Naive thymus-derived CD4-positive, alpha-beta T cell (primary cell): Measurements from ENCODE around the gene GOLGA1. TPM values are rescaled to one million over a fixed set of nuclear protein-coding genes. Genes with fewer than 3 reads are reported as not detected.

Experiments
- ATAC-seq: fragments of 150-1000 bp; cut with Tn5 transposase; 2 replicates; pipeline ENCODE4 v1.10.0; 2021; ENCODE audit warnings: mild to moderate bottlenecking, moderate library complexity
- CTCF ChIA-PET: fragments of 350-600 bp; sonication (Branson Sonifier 250); formaldehyde crosslinking; loops from one replicate; lab custom pipeline; 2021; ENCODE audit warnings: antibody characterized with exemption; lab: Charles Lee
- POLR2A ChIA-PET: fragments of 350-600 bp; sonication (Branson Sonifier 250); formaldehyde crosslinking; loops from one replicate; lab custom pipeline; 2021; ENCODE audit warnings: antibody characterized with exemption, inconsistent platforms; lab: Charles Lee
- DNase-seq, 9 donors: peaks; one replicate each; pipeline versions ENCODE4 v3.0.0 to v3.0.0-alpha.2; 2020 to 2022; ENCODE audit warnings: mixed read lengths in 1 of 9
- H3K27ac ChIP-seq: one replicate; pipeline ENCODE4 v1.7.0; 2013; ENCODE audit warnings: mild to moderate bottlenecking, low read depth, low read length, moderate library complexity
- H3K27me3 ChIP-seq, 2 donors: one replicate each; pipeline ENCODE4 v1.7.0; 2013; ENCODE audit warnings: low read length in 2 of 2, mild to moderate bottlenecking in 2 of 2, moderate library complexity in 2 of 2; ENCODE audit not compliant: control insufficient read depth in 2 of 2, insufficient read depth in 2 of 2
- H3K36me3 ChIP-seq, 3 experiments: 1 replicate in 2 of 3; 2 replicates in 1 of 3; pipeline ENCODE4 v1.7.0; 2013; ENCODE audit warnings: low read length in 3 of 3, mild to moderate bottlenecking in 3 of 3, moderate library complexity in 1 of 3; ENCODE audit not compliant: insufficient read depth in 3 of 3, control insufficient read depth in 2 of 3
- H3K4me1 ChIP-seq, 2 donors: one replicate each; pipeline ENCODE4 v1.7.0; 2013; ENCODE audit warnings: low read length in 2 of 2, mild to moderate bottlenecking in 2 of 2, moderate library complexity in 1 of 2; ENCODE audit not compliant: control insufficient read depth in 2 of 2, insufficient read depth in 2 of 2
- H3K4me3 ChIP-seq: 2 replicates; pipeline ENCODE4 v1.7.0; 2013; ENCODE audit warnings: mild to moderate bottlenecking, low read length
- H3K9me3 ChIP-seq, 3 experiments: 1 replicate in 2 of 3; 2 replicates in 1 of 3; pipeline ENCODE4 v1.7.0; 2013; ENCODE audit warnings: low read length in 3 of 3; ENCODE audit not compliant: control insufficient read depth in 2 of 3
- H3K27ac Mint-ChIP-seq, 9 donors: one replicate each; pipeline ENCODE4 v1.8.0; 2020 to 2022; ENCODE audit warnings: mixed read lengths in 9 of 9, mild to moderate bottlenecking in 8 of 9, moderate library complexity in 5 of 9, inconsistent platforms in 2 of 9
- H3K27me3 Mint-ChIP-seq, 5 donors: one replicate each; pipeline ENCODE4 v1.8.0; 2021 to 2022; ENCODE audit warnings: mixed read lengths in 5 of 5, mild to moderate bottlenecking in 1 of 5
- H3K36me3 Mint-ChIP-seq, 5 donors: one replicate each; pipeline ENCODE4 v1.8.0; 2020 to 2022; ENCODE audit warnings: mixed read lengths in 5 of 5, mild to moderate bottlenecking in 3 of 5, inconsistent platforms in 1 of 5
- H3K4me1 Mint-ChIP-seq, 7 donors: one replicate each; pipeline ENCODE4 v1.8.0; 2020 to 2022; ENCODE audit warnings: mixed read lengths in 7 of 7, mild to moderate bottlenecking in 3 of 7, inconsistent platforms in 1 of 7
- H3K4me3 Mint-ChIP-seq, 10 donors: one replicate each; pipeline ENCODE4 v1.8.0; 2020 to 2022; ENCODE audit warnings: mild to moderate bottlenecking in 10 of 10, mixed read lengths in 10 of 10, moderate library complexity in 6 of 10, inconsistent platforms in 2 of 10
- H3K9me3 Mint-ChIP-seq, 11 donors: one replicate each; pipeline ENCODE4 v1.8.0; 2020 to 2022; ENCODE audit warnings: mixed read lengths in 11 of 11, mild to moderate bottlenecking in 4 of 11, inconsistent platforms in 1 of 11, moderate library complexity in 1 of 11
- intact Hi-C, 2 donors: fragments of 100-400 bp; cut with micrococcal nuclease; formaldehyde crosslinking; loops; one replicate each; pipeline ENCODE4 v1.15.1; 2023
- polyA plus RNA-seq, 2 donors: library from polyadenylated mRNA; unstranded; fragments of 300-500 nt; fragmentation: Illumina TruSeq; gene quantifications; one replicate each; pipeline ENCODE4 v1.2.3, GENCODE V29; 2021
- total RNA-seq, 6 experiments: library from RNA in 5 of 6; stranded (reverse) in 5 of 6; gene quantifications; 1 replicate in 5 of 6; 2 replicates in 1 of 6; pipeline ENCODE4 v1.2.3 and lab custom pipeline; 2021 to 2026

Gene GOLGA1
- total and polyA plus RNA-seq, 7 experiments from 2014 or later, result 4.0 to 37.8 (median 21.2) TPM

GRCh38 chr9:124829334-124829669 is 111.6 kb downstream of the GOLGA1 start:
- Mint-ChIP-seq H3K36me3 (peaks cover 0 to 4% (median 0%) of the 10 kb centered on the region in 5 donors), H3K27ac (no peak overlapping the region), H3K4me1 (peaks cover 0 to 5% (median 0%) of the 10 kb centered on the region in 7 donors), H3K27me3 (peaks cover 0 to 8% (median 4%) of the 10 kb centered on the region in 5 donors), H3K9me3 (peaks cover 0 to 5% (median 0%) of the 10 kb centered on the region in 11 donors), H3K4me3 (no peak overlapping the region)
- Histone ChIP-seq H3K4me3 (no peak overlapping the region), H3K36me3 (no peaks in the 10 kb centered on the region), H3K27me3 (no peaks in the 10 kb centered on the region), H3K27ac (no peak overlapping the region), H3K9me3 (no peaks in the 10 kb centered on the region), H3K4me1 (no peaks in the 10 kb centered on the region)
- intact Hi-C loops, result no loop called here
- POLR2A ChIA-PET, result no interaction called here
- CTCF ChIA-PET, result no interaction called here
- DNase-seq (no peak), ATAC-seq (no peak)

GRCh38 chr9:124828489-124829333 is 112.2 kb downstream of the GOLGA1 start:
- Mint-ChIP-seq H3K27ac (peak overlapping the region in 1 of 9 donors; percentile 45), H3K4me3 (no peak overlapping the region), H3K36me3 (peaks cover 0 to 4% (median 0%) of the 10 kb centered on the region in 5 donors), H3K4me1 (peaks cover 0 to 5% (median 0%) of the 10 kb centered on the region in 7 donors), H3K27me3 (peaks cover 0 to 6% (median 4%) of the 10 kb centered on the region in 5 donors), H3K9me3 (peaks cover 0 to 5% (median 0%) of the 10 kb centered on the region in 11 donors)
- POLR2A ChIA-PET, result no interaction called here
- CTCF ChIA-PET, result interaction anchor here (0.5 kb wide), 1 partner anchor 91 kb away, joined by 3 read pairs; no protein-coding TSS in a partner anchor
- no peak for DNase-seq
- no peaks in the 10 kb centered on the region for H3K27me3 ChIP-seq
- no peak overlapping the region for H3K27ac ChIP-seq
- no peaks in the 10 kb centered on the region for H3K9me3 ChIP-seq
- intact Hi-C loops, result no loop called here
- no peaks in the 10 kb centered on the region for H3K4me1 ChIP-seq
- ATAC-seq, result no peak
- H3K4me3 ChIP-seq, result no peak overlapping the region
- H3K36me3 ChIP-seq, result no peaks in the 10 kb centered on the region

Other genes with a start within 250 kb of the GOLGA1 start
- under 1 TPM in 3 of 5 experiments, not detected in 2; 0.21 to 0.78 (median 0.51) TPM for gene NR6A1, start 169.8 kb downstream of the GOLGA1 start, total RNA-seq
- gene NR6A1, start 169.8 kb downstream of the GOLGA1 start, polyA plus RNA-seq, result not detected
- under 1 TPM in 1 of 5 experiments, not detected in 4; 0.51 TPM for gene OLFML2A, start 163.9 kb downstream of the GOLGA1 start, total RNA-seq
- not detected for gene OLFML2A, start 163.9 kb downstream of the GOLGA1 start, polyA plus RNA-seq
- not detected for gene WDR38, start 87.6 kb downstream of the GOLGA1 start, total RNA-seq
- gene WDR38, start 87.6 kb downstream of the GOLGA1 start, polyA plus RNA-seq, result not detected
- gene RPL35, start 79.1 kb downstream of the GOLGA1 start, total RNA-seq, result 1,000 to 10,000 TPM; 1,415 to 1,987 (median 1,778) TPM
- 1,000 to 10,000 TPM; 2,038 to 2,135 TPM for gene RPL35, start 79.1 kb downstream of the GOLGA1 start, polyA plus RNA-seq
- gene ARPC5L, start 79.0 kb downstream of the GOLGA1 start, total RNA-seq, result 10 to 100 TPM; 20.0 to 66.1 (median 33.1) TPM
- gene ARPC5L, start 79.0 kb downstream of the GOLGA1 start, polyA plus RNA-seq, result 10 to 100 TPM; 36.3 to 49.2 TPM
- gene SCAI, start 202.4 kb upstream of the GOLGA1 start, total RNA-seq, result 10 to 100 TPM; 12.8 to 23.9 (median 16.6) TPM
- gene SCAI, start 202.4 kb upstream of the GOLGA1 start, polyA plus RNA-seq, result 1 to 10 TPM; 2.7 to 5.4 TPM
- 10 to 100 TPM; 32.9 to 54.2 (median 49.5) TPM for gene PPP6C, start 248.7 kb upstream of the GOLGA1 start, total RNA-seq
- 10 to 100 TPM; 54.3 to 56.5 TPM for gene PPP6C, start 248.7 kb upstream of the GOLGA1 start, polyA plus RNA-seq